Measurements from ENCODE around the gene ATP8A2. TPM values are rescaled to one million over a fixed set of nuclear protein-coding genes. Genes with fewer than 3 reads are reported as not detected.

ATP8A2 gene
- total RNA-seq, 4 donors from 2014 or later = 0.13 to 0.24 (median 0.20) TPM

DNA sequence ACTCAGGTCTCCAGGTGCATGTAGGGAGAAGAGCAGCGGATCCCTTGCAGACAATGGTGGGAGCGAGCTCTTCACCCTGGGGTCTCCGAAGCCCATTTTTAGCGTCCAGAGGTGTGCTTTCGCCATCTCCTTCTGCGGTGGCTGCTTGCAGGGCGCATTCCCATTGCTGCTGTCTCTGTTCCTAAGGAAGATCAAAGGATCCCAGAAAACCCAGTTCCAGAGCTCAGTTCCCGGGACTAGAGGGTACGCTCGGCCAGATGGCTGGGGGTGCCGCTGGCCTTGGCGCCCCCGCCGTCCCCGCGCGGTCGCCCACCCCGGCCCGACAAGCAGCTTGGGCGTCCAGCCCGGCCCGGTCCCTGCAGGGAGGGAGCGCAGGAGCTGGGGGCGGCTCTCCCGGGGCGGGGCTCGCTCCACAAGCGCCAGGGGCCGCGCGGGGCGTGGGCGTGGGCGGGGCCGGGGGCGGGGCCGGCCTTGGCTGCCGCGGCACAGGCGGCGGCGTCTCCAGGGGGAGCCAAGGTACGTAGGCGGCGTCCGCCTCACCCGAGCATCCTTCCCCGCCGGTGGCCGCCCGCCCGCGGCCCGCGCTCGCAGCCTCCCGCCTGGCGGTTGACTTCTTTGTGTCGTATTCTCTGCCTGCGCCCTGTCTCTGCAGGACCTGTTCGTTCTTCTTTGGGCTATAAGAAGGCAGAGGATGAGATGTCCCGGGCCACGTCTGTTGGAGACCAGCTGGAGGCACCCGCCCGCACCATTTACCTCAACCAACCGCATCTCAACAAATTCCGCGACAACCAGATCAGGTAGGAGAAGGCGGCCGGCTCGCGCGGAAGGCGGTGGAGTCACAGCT lies 96.8 kb downstream of the ATP8A2 start:
- H3K4me3 ChIP-seq = peak overlapping the region; percentile 16
- TF ChIP-seq, protein P1, sequence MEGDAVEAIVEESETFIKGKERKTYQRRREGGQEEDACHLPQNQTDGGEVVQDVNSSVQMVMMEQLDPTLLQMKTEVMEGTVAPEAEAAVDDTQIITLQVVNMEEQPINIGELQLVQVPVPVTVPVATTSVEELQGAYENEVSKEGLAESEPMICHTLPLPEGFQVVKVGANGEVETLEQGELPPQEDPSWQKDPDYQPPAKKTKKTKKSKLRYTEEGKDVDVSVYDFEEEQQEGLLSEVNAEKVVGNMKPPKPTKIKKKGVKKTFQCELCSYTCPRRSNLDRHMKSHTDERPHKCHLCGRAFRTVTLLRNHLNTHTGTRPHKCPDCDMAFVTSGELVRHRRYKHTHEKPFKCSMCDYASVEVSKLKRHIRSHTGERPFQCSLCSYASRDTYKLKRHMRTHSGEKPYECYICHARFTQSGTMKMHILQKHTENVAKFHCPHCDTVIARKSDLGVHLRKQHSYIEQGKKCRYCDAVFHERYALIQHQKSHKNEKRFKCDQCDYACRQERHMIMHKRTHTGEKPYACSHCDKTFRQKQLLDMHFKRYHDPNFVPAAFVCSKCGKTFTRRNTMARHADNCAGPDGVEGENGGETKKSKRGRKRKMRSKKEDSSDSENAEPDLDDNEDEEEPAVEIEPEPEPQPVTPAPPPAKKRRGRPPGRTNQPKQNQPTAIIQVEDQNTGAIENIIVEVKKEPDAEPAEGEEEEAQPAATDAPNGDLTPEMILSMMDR (IDR thresholded peaks at IDR 0.05) = no peak
- no peak for TF ChIP-seq EP300 (IDR thresholded peaks at IDR 0.05)
- no peak for TF ChIP-seq POLR2AphosphoS5 (IDR thresholded peaks at IDR 0.05)
- no peak for TF ChIP-seq POLR2A (IDR thresholded peaks at IDR 0.05)

DNA sequence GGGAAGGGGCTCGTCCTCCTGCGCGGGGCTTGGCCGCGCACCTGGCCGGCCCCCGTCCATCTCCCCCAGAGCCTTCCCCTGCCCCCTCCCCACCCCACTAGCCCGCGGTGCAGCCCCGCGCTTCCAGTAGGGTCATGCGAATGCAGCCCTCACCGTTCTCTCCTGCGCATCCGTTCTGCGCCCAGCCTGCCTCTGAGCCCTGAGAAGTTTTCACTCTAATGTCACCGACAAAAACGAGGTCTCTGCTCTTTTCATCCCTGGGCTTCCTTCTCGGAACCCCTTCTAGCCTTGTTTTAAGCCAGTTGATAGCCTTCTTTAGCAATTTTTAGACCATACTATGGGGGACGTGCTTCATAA lies 97.4 kb downstream of the ATP8A2 start:
- H3K27me3 ChIP-seq = peaks cover 32% of the 10 kb centered on the region
- H3K36me3 ChIP-seq = no peaks in the 10 kb centered on the region
- no peak overlapping the region for H3K27ac ChIP-seq
- no peak for DNase-seq (ENCODE audit: low spot score in 2 of 2)
- TF ChIP-seq POLR2AphosphoS5 (IDR thresholded peaks at IDR 0.05) = no peak
- no peak for TF ChIP-seq POLR2A (IDR thresholded peaks at IDR 0.05)
- TF ChIP-seq, protein P1 (IDR thresholded peaks at IDR 0.05) = no peak
- no peak for TF ChIP-seq EP300 (IDR thresholded peaks at IDR 0.05)
- H3K4me3 ChIP-seq = peak overlapping the region; percentile 16
- no peaks in the 10 kb centered on the region for H3K9me3 ChIP-seq
- H3K4me1 ChIP-seq = peaks cover 5% of the 10 kb centered on the region
- whole genome bisulfite sequencing = 9% methylated on average over 18 of the region's 20 CpGs

More for the DNA sequence above, 96.8 kb downstream of the ATP8A2 start:
- peaks cover 5% of the 10 kb centered on the region for H3K4me1 ChIP-seq
- WGBS = 43% methylated on average over 1 of the region's 75 CpGs
- H3K27ac ChIP-seq = no peak overlapping the region
- H3K36me3 ChIP-seq = no peaks in the 10 kb centered on the region
- H3K9me3 ChIP-seq = no peaks in the 10 kb centered on the region
- peaks cover 32% of the 10 kb centered on the region for H3K27me3 ChIP-seq
- no peak for DNase-seq (ENCODE audit: low spot score in 2 of 2)

DNA sequence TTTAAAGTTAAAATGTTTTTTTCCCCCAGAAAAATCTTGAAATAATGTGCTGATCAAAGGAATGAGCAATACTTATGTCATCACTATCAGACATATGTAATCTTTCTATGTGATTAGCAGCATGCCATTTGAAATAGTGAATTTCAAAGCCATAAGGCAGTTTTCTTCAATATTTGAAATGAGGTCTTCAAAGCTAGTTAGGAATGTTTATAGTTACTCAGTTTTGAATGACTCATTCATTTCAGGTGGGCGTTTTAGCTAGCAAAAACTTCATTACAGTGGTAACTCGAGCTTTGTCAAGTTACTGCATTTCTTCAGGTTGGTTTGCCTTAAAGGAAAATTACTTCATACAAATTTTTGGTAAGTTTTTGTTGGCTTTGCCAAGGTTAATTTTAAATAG lies 102.1 kb downstream of the ATP8A2 start:
- no peaks in the 10 kb centered on the region for H3K4me1 ChIP-seq
- H3K27me3 ChIP-seq = peaks cover 16% of the 10 kb centered on the region
- H3K4me3 ChIP-seq = no peak overlapping the region
- no peak overlapping the region for H3K27ac ChIP-seq
- 33% methylated on average over 2 of the region's 2 CpGs for WGBS
- no peak for DNase-seq (ENCODE audit: low spot score in 2 of 2)
- no peak for TF ChIP-seq POLR2A (IDR thresholded peaks at IDR 0.05)
- TF ChIP-seq EP300 (IDR thresholded peaks at IDR 0.05) = no peak
- TF ChIP-seq POLR2AphosphoS5 (IDR thresholded peaks at IDR 0.05) = no peak
- TF ChIP-seq, protein P1 (IDR thresholded peaks at IDR 0.05) = no peak
- no peaks in the 10 kb centered on the region for H3K36me3 ChIP-seq
- no peaks in the 10 kb centered on the region for H3K9me3 ChIP-seq

DNA sequence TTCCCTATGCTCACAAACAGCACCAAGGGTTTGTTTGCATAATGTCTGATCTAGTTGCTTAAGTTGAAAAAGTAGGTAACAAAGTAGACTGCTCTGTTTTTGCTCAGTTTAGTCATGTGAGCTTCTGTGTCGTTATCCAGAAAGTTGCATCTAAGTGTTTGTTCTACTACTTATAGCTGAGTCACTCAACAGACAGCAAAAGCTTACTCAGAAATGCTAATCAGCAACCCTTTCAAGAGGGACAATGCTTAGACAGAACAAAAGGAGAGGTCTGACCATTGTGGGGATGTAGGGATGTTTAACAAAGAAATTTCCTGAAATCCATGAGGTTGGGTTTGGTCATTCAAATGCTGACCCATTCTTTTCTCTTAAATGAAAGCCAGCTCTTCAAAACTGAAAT lies 106.4 kb downstream of the ATP8A2 start:
- H3K27me3 ChIP-seq = no peaks in the 10 kb centered on the region
- WGBS = 71% methylated on average over 1 of the region's 1 CpG
- no peak for DNase-seq (ENCODE audit: low spot score in 2 of 2)
- no peaks in the 10 kb centered on the region for H3K36me3 ChIP-seq
- no peak for TF ChIP-seq EP300 (IDR thresholded peaks at IDR 0.05)
- TF ChIP-seq, protein P1 (IDR thresholded peaks at IDR 0.05) = no peak
- no peaks in the 10 kb centered on the region for H3K9me3 ChIP-seq
- no peak overlapping the region for H3K27ac ChIP-seq
- H3K4me1 ChIP-seq = no peaks in the 10 kb centered on the region
- no peak overlapping the region for H3K4me3 ChIP-seq

DNA sequence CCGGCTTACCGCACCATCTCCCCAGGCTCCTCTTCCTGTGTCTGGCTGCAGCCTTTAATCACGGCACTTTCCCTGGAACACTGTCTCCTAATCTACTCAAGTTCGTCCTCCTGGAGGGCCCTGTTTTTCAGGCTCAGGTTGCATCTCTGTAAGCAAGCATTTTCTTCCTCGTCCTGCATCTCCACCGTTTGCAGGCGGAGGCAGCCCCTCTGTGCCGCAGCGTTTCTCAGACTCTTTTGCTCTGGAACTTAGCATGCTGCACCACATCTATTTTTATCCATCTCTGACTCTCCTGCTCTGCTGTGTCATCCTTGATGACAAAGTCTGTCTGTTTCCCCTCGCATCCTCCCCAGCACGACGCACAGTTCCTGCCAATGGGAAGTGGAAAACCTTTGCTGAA lies 117.5 kb downstream of the ATP8A2 start:
- WGBS = 48% methylated on average over 12 of the region's 12 CpGs
- no peak overlapping the region for H3K4me3 ChIP-seq
- no peaks in the 10 kb centered on the region for H3K36me3 ChIP-seq
- no peaks in the 10 kb centered on the region for H3K4me1 ChIP-seq
- peaks cover 3% of the 10 kb centered on the region for H3K9me3 ChIP-seq
- DNase-seq (ENCODE audit: low spot score in 2 of 2) = no peak
- no peak overlapping the region for H3K27ac ChIP-seq
- peaks cover 10% of the 10 kb centered on the region for H3K27me3 ChIP-seq
- no peak for TF ChIP-seq EP300 (IDR thresholded peaks at IDR 0.05)
- no peak for TF ChIP-seq POLR2A (IDR thresholded peaks at IDR 0.05)
- TF ChIP-seq POLR2AphosphoS5 (IDR thresholded peaks at IDR 0.05) = no peak
- TF ChIP-seq, protein P1 (IDR thresholded peaks at IDR 0.05) = no peak
